Measurements from ENCODE around the gene BBOF1.

BBOF1 gene

GRCh38 chr14:74062809-74063150 lies 43.6 kb downstream of the BBOF1 start:
- TF ChIP-seq, protein P1, sequence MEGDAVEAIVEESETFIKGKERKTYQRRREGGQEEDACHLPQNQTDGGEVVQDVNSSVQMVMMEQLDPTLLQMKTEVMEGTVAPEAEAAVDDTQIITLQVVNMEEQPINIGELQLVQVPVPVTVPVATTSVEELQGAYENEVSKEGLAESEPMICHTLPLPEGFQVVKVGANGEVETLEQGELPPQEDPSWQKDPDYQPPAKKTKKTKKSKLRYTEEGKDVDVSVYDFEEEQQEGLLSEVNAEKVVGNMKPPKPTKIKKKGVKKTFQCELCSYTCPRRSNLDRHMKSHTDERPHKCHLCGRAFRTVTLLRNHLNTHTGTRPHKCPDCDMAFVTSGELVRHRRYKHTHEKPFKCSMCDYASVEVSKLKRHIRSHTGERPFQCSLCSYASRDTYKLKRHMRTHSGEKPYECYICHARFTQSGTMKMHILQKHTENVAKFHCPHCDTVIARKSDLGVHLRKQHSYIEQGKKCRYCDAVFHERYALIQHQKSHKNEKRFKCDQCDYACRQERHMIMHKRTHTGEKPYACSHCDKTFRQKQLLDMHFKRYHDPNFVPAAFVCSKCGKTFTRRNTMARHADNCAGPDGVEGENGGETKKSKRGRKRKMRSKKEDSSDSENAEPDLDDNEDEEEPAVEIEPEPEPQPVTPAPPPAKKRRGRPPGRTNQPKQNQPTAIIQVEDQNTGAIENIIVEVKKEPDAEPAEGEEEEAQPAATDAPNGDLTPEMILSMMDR (IDR thresholded peaks at IDR 0.05; ENCODE audit: low read depth, low read length) = no peak
- no peak for DNase-seq (ENCODE audit: extremely low read depth, low read depth)

- TF ChIP-seq, protein P1 (IDR thresholded peaks at IDR 0.05; ENCODE audit: low read depth, low read length) = no peak
- no peak for DNase-seq (ENCODE audit: extremely low read depth, low read depth)
Measured at GRCh38 chr14:74064426-74064825, 45.3 kb downstream of the BBOF1 start.

DNA sequence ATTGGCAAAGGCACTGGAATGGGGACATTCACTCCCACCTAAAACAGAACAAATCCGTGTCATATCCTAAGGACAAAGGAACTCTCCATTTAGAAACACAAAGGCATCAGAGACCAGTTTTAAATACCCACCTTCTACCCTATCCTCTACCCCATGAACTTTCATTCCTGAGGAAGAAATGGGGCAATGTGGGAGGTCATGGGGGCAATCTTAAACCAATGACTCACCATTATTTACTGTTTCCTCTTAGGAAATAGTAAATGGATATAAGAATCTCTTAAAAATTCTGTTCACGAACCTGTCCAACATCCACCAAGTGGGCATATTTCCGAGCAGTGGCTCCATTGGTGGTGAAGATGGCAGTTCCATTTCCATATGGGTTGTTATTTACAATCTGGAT lies 45.7 kb downstream of the BBOF1 start:
- no peak for DNase-seq (ENCODE audit: extremely low read depth, low read depth)
- TF ChIP-seq, protein P1 (IDR thresholded peaks at IDR 0.05; ENCODE audit: low read depth, low read length) = no peak

DNA sequence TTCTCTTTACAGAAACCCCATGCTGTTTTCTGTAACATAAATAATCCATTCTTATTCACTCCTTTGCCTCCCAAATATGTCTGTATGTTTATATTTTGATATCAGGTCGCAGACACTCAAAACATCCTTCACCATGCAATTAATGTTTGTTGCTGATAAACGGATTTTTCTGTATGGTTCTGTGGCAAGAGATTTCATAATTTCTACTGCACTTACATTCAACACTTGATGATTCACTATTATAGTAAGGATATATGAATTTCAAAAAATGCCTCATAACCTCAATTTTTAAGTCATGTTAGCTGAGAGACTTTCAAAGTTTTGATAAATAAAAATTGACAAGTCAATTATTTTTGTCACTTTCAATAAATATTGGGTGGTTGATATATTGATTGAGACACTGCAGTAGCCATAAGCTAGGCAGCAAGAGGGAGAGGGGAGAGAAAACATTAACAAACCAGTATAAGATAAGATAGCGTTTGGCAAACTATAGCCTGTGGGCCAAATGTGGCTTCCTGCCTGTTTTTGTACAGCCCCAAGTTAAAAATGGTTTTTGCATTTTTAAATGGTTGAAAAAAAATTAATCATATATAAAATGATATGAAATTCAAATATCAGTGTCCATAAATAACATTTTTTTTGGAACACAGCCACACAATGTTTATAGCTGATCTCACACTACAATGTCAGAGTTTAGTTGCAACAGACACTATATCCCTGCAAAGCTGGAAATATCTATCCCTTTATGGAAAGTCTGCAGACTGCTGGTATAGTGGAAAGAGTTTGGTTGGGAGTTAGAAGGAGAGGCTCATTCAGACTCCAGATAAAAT lies 46.8 kb downstream of the BBOF1 start:
- DNase-seq (ENCODE audit: extremely low read depth, low read depth) = no peak
- TF ChIP-seq, protein P1 (IDR thresholded peaks at IDR 0.05; ENCODE audit: low read depth, low read length) = no peak

DNA sequence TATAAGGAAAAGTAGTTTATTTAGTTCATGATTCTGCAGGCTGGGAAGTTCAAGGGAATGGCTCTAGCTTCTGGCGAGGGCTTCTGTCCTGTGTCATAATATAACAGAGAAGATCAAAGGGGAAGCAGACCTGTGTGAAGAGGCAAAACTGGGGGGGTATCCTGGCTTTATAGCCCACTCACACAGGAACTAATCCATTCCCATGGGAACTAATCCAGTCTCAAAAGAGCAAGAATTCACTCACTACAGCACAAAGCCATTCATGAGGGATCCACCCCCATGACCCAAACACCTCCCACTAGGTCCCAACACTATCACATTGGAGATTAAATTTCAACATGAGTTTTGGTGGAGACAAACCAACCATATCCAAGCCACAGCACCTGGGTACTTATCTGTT lies 58.3 kb downstream of the BBOF1 start:
- no peak for DNase-seq (ENCODE audit: extremely low read depth, low read depth)
- TF ChIP-seq, protein P1 (IDR thresholded peaks at IDR 0.05; ENCODE audit: low read depth, low read length) = no peak

DNA sequence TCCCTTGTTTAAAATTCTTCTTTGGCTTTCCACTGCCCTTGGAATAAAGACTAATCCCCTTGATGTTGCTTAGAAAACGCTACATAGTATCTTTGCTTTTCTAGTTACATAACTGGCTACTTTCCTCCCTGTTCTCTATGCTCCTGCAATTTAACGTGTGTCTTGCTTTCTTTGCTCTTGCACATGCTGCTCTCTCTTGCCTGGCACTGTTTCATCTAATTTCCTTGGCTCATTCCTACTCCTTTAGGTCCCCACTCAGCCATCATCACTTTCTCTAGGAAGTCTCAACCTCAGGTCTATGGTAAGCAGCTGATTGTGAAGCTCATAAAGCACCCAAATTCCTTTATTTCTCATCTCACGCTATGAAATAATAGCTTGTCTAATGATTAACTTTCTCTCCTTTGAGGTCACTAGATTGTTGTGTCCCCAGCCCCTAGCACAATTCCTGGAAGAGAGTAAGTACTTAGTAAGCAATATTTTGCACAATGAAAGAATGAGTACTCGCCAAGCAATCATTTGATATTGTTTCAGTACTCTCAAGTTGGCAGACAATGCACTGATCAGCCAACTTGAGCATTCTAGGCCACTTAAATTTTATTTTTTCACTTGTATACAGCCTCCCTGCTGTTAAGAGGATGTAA lies 61.8 kb downstream of the BBOF1 start:
- DNase-seq (ENCODE audit: extremely low read depth, low read depth) = no peak
- TF ChIP-seq, protein P1 (IDR thresholded peaks at IDR 0.05; ENCODE audit: low read depth, low read length) = no peak

DNA sequence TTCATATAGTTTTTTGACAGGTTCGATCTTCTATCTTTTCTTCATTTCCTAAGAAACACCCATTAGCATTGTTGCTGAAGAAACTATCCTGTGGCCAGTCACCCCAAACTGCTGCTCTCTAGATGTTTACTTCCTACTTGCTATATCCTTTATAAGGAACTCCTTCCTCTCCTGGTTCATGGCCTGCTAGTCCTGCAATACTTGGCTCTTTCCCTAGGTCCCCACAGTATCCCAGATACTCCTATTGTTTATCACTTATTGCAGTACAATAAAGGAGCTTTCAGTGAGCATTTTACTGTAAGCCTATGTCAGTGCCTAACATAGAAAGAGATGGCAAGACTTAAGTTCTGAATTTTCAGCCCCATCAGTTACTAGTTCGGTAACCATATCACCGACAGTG lies 62.3 kb downstream of the BBOF1 start:
- DNase-seq (ENCODE audit: extremely low read depth, low read depth) = no peak
- TF ChIP-seq, protein P1 (IDR thresholded peaks at IDR 0.05; ENCODE audit: low read depth, low read length) = no peak

Data from AG09319 (cell line).